Neural progenitor cell (in vitro differentiated cells): ENCODE data around the gene CORIN. TPM values are rescaled to one million over a fixed set of nuclear protein-coding genes. Genes with fewer than 3 reads are reported as not detected.

ENCODE experiments used
- DNase-seq: peaks from one replicate; pipeline ENCODE4 v3.0.0-alpha.2; 2016; ENCODE audit warnings: low spot score
- H2AFZ ChIP-seq: fragments of 200-600 bp; sonication (generic); replicated peaks from 2 replicates; pipeline ENCODE4 v1.6.1; 2016; ENCODE audit warnings: antibody characterized with exemption
- H3F3A ChIP-seq: fragments of 200-600 bp; sonication (generic); 2 replicates; pipeline ENCODE4 v1.6.1; 2016; ENCODE audit warnings: antibody characterized with exemption, low read depth
- H3K27ac ChIP-seq: fragments of 200-600 bp; sonication (generic); 2 replicates; pipeline ENCODE4 v1.5.1; 2016; ENCODE audit warnings: mild to moderate bottlenecking
- H3K27me3 ChIP-seq: fragments of 200-600 bp; sonication (generic); 2 replicates; pipeline ENCODE4 v1.6.1; 2016; ENCODE audit warnings: mild to moderate bottlenecking, moderate library complexity
- H3K36me3 ChIP-seq: fragments of 200-600 bp; sonication (generic); 2 replicates; pipeline ENCODE4 v1.5.1; 2016
- H3K4me1 ChIP-seq: fragments of 200-600 bp; sonication (generic); 2 replicates; pipeline ENCODE4 v1.6.1; 2016; ENCODE audit warnings: mixed run types
- H3K4me2 ChIP-seq: fragments of 200-600 bp; sonication (generic); 2 replicates; pipeline ENCODE4 v1.6.1; 2016
- H3K4me3 ChIP-seq: fragments of 200-600 bp; sonication (generic); 2 replicates; pipeline ENCODE4 v1.5.1; 2016
- H3K79me2 ChIP-seq: fragments of 200-600 bp; sonication (generic); 2 replicates; pipeline ENCODE4 v1.6.1; 2016; ENCODE audit warnings: low read depth
- H3K9ac ChIP-seq: fragments of 200-600 bp; sonication (generic); 2 replicates; pipeline ENCODE4 v1.6.1; 2016
- H3K9me3 ChIP-seq: fragments of 200-600 bp; sonication (generic); 2 replicates; pipeline ENCODE4 v1.5.1; 2016; ENCODE audit warnings: low read depth
- H4K20me1 ChIP-seq: fragments of 200-600 bp; sonication (generic); 2 replicates; pipeline ENCODE4 v1.6.1; 2016; ENCODE audit warnings: low read depth
- H3K27ac Mint-ChIP-seq: 3 replicates; pipeline ENCODE4 v1.8.0; 2021; ENCODE audit warnings: mixed read lengths
- H3K27me3 Mint-ChIP-seq: 2 replicates; pipeline ENCODE4 v1.8.0; 2022; ENCODE audit warnings: low read depth, mild to moderate bottlenecking, inconsistent platforms, moderate library complexity, mixed read lengths; ENCODE audit not compliant: insufficient read depth
- H3K36me3 Mint-ChIP-seq: 3 replicates; pipeline ENCODE4 v1.8.0; 2021; ENCODE audit warnings: mixed read lengths
- H3K4me1 Mint-ChIP-seq: 3 replicates; pipeline ENCODE4 v1.8.0; 2021; ENCODE audit warnings: mixed read lengths
- H3K4me3 Mint-ChIP-seq: 3 replicates; pipeline ENCODE4 v1.8.0; 2021; ENCODE audit warnings: mild to moderate bottlenecking, moderate library complexity, mixed read lengths
- H3K9me3 Mint-ChIP-seq: 3 replicates; pipeline ENCODE4 v1.8.0; 2020; ENCODE audit warnings: mixed read lengths
- EZH2 ChIP-seq: fragments of 200-600 bp; sonication (generic); IDR thresholded peaks from 2 replicates; pipeline ENCODE4 v1.6.1; 2017; ENCODE audit warnings: antibody characterized with exemption, mild to moderate bottlenecking, moderate library complexity
- EZH2phosphoT487 ChIP-seq: fragments of 200-600 bp; sonication (generic); IDR thresholded peaks from 2 replicates; pipeline ENCODE4 v1.6.1; 2017; ENCODE audit warnings: antibody characterized with exemption
- total RNA-seq: library from RNA; depleted of rRNA; stranded (reverse); fragments of >200 nt; gene quantifications from 2 replicates; pipeline ENCODE4 v1.2.3, GENCODE V29; 2015; ENCODE audit warnings: low replicate concordance
- TF ChIP-seq, protein P1 (sequence below): fragments of 200-600 bp; sonication (generic); IDR thresholded peaks from 2 replicates; pipeline ENCODE4 v1.5.1; 2017; ENCODE audit warnings: antibody characterized with exemption, mild to moderate bottlenecking

Gene CORIN
- total RNA-seq, 1 donor from 2014 or later = not detected

DNA sequence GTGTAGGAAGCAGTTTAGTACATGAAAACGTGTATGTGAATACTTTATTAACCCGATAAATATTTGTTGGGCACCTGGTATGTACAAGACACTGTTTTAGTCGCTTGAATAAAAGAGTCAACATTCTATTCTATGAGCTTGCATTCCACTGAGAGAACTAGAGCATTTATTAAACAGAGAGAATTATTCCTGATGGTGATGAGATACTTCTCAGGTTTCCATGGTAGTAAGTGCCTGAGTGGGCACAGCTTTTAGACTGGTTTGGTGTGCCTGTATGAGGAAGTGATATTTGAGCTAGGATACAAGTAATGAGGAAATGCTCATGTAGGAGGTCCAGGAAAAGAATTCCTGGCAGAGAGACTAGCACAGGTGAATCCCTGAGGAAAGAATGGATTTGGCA is 258.6 kb downstream of the CORIN start:
- Histone ChIP-seq H3K79me2 (no peaks in the 10 kb centered on the region), H3K4me2 (no peak overlapping the region), H3K4me3 (no peak overlapping the region), H4K20me1 (no peaks in the 10 kb centered on the region), H3K4me1 (no peaks in the 10 kb centered on the region), H3K27me3 (no peaks in the 10 kb centered on the region), H2AFZ (no peak overlapping the region), H3F3A (no peaks in the 10 kb centered on the region), H3K36me3 (no peaks in the 10 kb centered on the region), H3K27ac (no peak overlapping the region), H3K9ac (no peak overlapping the region), H3K9me3 (no peaks in the 10 kb centered on the region)
- Mint-ChIP-seq H3K9me3 (no peaks in the 10 kb centered on the region), H3K27me3 (no peaks in the 10 kb centered on the region), H3K4me3 (no peak overlapping the region), H3K27ac (no peak overlapping the region), H3K36me3 (no peaks in the 10 kb centered on the region), H3K4me1 (peaks cover 7% of the 10 kb centered on the region)
- TF ChIP-seq EZH2phosphoT487 = no peak
- TF ChIP-seq, protein P1, sequence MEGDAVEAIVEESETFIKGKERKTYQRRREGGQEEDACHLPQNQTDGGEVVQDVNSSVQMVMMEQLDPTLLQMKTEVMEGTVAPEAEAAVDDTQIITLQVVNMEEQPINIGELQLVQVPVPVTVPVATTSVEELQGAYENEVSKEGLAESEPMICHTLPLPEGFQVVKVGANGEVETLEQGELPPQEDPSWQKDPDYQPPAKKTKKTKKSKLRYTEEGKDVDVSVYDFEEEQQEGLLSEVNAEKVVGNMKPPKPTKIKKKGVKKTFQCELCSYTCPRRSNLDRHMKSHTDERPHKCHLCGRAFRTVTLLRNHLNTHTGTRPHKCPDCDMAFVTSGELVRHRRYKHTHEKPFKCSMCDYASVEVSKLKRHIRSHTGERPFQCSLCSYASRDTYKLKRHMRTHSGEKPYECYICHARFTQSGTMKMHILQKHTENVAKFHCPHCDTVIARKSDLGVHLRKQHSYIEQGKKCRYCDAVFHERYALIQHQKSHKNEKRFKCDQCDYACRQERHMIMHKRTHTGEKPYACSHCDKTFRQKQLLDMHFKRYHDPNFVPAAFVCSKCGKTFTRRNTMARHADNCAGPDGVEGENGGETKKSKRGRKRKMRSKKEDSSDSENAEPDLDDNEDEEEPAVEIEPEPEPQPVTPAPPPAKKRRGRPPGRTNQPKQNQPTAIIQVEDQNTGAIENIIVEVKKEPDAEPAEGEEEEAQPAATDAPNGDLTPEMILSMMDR = no peak
- TF ChIP-seq EZH2 = no peak
- no peak for DNase-seq

GRCh38 chr4:47577779-47578553 is 259.9 kb downstream of the CORIN start:
- H2AFZ ChIP-seq = no peak overlapping the region
- no peaks in the 10 kb centered on the region for H4K20me1 ChIP-seq
- H3K27me3 Mint-ChIP-seq = no peaks in the 10 kb centered on the region
- no peak overlapping the region for H3K4me2 ChIP-seq
- TF ChIP-seq, protein P1 = no peak
- TF ChIP-seq EZH2phosphoT487 = no peak
- TF ChIP-seq EZH2 = no peak
- H3K27me3 ChIP-seq = no peaks in the 10 kb centered on the region
- no peak overlapping the region for H3K4me3 ChIP-seq
- H3K9me3 ChIP-seq = no peaks in the 10 kb centered on the region
- no peak overlapping the region for H3K27ac Mint-ChIP-seq
- H3K36me3 ChIP-seq = no peaks in the 10 kb centered on the region
- no peaks in the 10 kb centered on the region for H3K79me2 ChIP-seq
- no peaks in the 10 kb centered on the region for H3K9me3 Mint-ChIP-seq
- DNase-seq = no peak
- peaks cover 7% of the 10 kb centered on the region for H3K4me1 Mint-ChIP-seq
- H3K9ac ChIP-seq = no peak overlapping the region
- H3K4me1 ChIP-seq = no peaks in the 10 kb centered on the region
- H3K4me3 Mint-ChIP-seq = no peak overlapping the region
- H3K36me3 Mint-ChIP-seq = no peaks in the 10 kb centered on the region
- no peak overlapping the region for H3K27ac ChIP-seq
- H3F3A ChIP-seq = no peaks in the 10 kb centered on the region

GRCh38 chr4:47572981-47573380 is 264.9 kb downstream of the CORIN start:
- H3K4me3 Mint-ChIP-seq = no peak overlapping the region
- H3K27me3 ChIP-seq = no peaks in the 10 kb centered on the region
- TF ChIP-seq, protein P1 = no peak
- TF ChIP-seq EZH2 = no peak
- TF ChIP-seq EZH2phosphoT487 = no peak
- no peak overlapping the region for H3K4me3 ChIP-seq
- no peak overlapping the region for H3K27ac Mint-ChIP-seq
- no peak overlapping the region for H2AFZ ChIP-seq
- no peaks in the 10 kb centered on the region for H3K4me1 Mint-ChIP-seq
- DNase-seq = no peak
- no peaks in the 10 kb centered on the region for H3K9me3 Mint-ChIP-seq
- no peaks in the 10 kb centered on the region for H3K36me3 Mint-ChIP-seq
- H4K20me1 ChIP-seq = no peaks in the 10 kb centered on the region
- H3K36me3 ChIP-seq = no peaks in the 10 kb centered on the region
- H3K27ac ChIP-seq = no peak overlapping the region
- H3K9ac ChIP-seq = no peak overlapping the region
- no peaks in the 10 kb centered on the region for H3K9me3 ChIP-seq
- no peaks in the 10 kb centered on the region for H3K27me3 Mint-ChIP-seq
- no peaks in the 10 kb centered on the region for H3K79me2 ChIP-seq
- no peaks in the 10 kb centered on the region for H3K4me1 ChIP-seq
- no peak overlapping the region for H3K4me2 ChIP-seq
- no peaks in the 10 kb centered on the region for H3F3A ChIP-seq
